B cell (primary cell): ENCODE results near the gene EFNB3.

Experiments
- CTCF ChIP-seq: fragments of 200-600 bp; IDR thresholded peaks from one replicate; pipeline ENCODE4 v1.8.0; 2022; ENCODE audit warnings: antibody characterized with exemption, mild to moderate bottlenecking
- EZH2 ChIP-seq: IDR thresholded peaks from 2 replicates; pipeline ENCODE4 v1.6.1; 2012; ENCODE audit warnings: borderline replicate concordance, low read depth, mild to moderate bottlenecking, moderate library complexity, low read length; ENCODE audit not compliant: insufficient read depth, poor library complexity, severe bottlenecking

- no peak for TF ChIP-seq CTCF
- no peak for TF ChIP-seq EZH2
Observed at GRCh38 chr17:7703584-7704479, 1.2 kb upstream of the EFNB3 start.
